ENCODE measurements around the gene MAN2B2. TPM values are rescaled to one million over a fixed set of nuclear protein-coding genes. Genes with fewer than 3 reads are reported as not detected.

The MAN2B2 gene
- total and polyA plus RNA-seq, 2 of the 8 experiments (the other 6 are each of a cell fraction or from before 2014, with no cell fraction given): 3.3 to 4.0 TPM

DNA sequence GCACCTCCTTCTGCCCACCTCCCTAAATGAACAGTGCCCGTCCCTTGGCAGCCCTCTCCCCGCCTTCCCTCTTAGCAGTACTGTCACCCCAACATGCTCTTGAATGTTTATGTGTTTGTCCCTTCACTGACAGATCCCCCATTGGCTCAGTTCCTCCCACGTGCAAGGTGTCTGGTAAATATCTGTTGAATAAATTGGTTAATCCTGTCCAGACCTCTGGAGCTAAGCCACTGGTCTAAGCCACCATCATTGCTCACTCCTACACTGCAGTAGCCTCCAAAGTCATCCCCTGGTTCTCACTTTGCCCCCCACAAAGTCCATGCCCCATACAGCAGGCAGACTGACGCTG is 26.1 kb upstream of the MAN2B2 start:
- Histone ChIP-seq H3K14ac (ENCODE audit: insufficient read length) (no peak overlapping the region), H3K23ac (ENCODE audit: insufficient read length) (no peak overlapping the region), H2AK5ac (ENCODE audit: low read depth, low read length) (no peak overlapping the region), H3K9me3 (ENCODE audit: insufficient read depth in 2 of 2, low read depth in 1 of 2, low read length in 1 of 2) (peaks cover 2 to 4% of the 10 kb centered on the region in 2 experiments; a peak in 2 of 4 replicates), H3K27me3 (replicated peaks in 1 of 4; ENCODE audit: control insufficient read depth in 3 of 4, extremely low read depth in 1 of 4, insufficient read depth in 3 of 4, low read length in 3 of 4) (no peaks in the 10 kb centered on the region; a peak in 2 of 7 replicates), H2BK20ac (ENCODE audit: low read length) (no peak overlapping the region), H3K4me3 (ENCODE audit: extremely low read depth in 1 of 4, insufficient read depth in 2 of 4, low read depth in 3 of 4, low read length in 4 of 4) (no peak overlapping the region), H3K79me2 (ENCODE audit: control insufficient read depth in 1 of 2, insufficient read depth in 2 of 2, low read length in 2 of 2) (no peaks in the 10 kb centered on the region), H3K4me1 (replicated peaks in 1 of 4; ENCODE audit: control insufficient read depth in 3 of 4, insufficient read depth in 4 of 4, low read length in 3 of 4) (no peaks in the 10 kb centered on the region), H3K4ac (replicated peaks; ENCODE audit: insufficient read length, low read depth, low read length) (no peak overlapping the region), H3K36me3 (ENCODE audit: control insufficient read depth in 2 of 4, insufficient read depth in 4 of 4, low read length in 3 of 4) (no peaks in the 10 kb centered on the region), H2BK15ac (ENCODE audit: low read length) (no peak overlapping the region), H3K79me1 (ENCODE audit: low read depth, low read length) (no peaks in the 10 kb centered on the region), H2BK12ac (ENCODE audit: low read depth, low read length) (no peak overlapping the region), H2AFZ (ENCODE audit: low read length) (no peak overlapping the region), H4K91ac (replicated peaks; ENCODE audit: insufficient read length, low read length) (no peak overlapping the region), H4K5ac (ENCODE audit: insufficient read length, low read depth, low read length) (no peak overlapping the region), H4K8ac (ENCODE audit: extremely low read depth, insufficient read depth, low read length) (no peak overlapping the region), H3K56ac (replicated peaks; ENCODE audit: insufficient read length, low read depth, low read length) (no peak overlapping the region), H3K9ac (replicated peaks in 1 of 4; ENCODE audit: extremely low read depth in 1 of 4, low read depth in 3 of 4, low read length in 3 of 4) (no peak overlapping the region), H2BK5ac (ENCODE audit: low read depth, low read length) (no peak overlapping the region), H4K20me1 (replicated peaks in 1 of 2; ENCODE audit: control insufficient read depth in 1 of 2, insufficient read depth in 2 of 2, low read length in 2 of 2) (peaks cover 0 to 3% of the 10 kb centered on the region in 2 experiments), H3K18ac (ENCODE audit: extremely low read depth, low read length) (no peak overlapping the region), H3K4me2 (ENCODE audit: insufficient read depth in 1 of 2, low read depth in 2 of 2, low read length in 2 of 2) (no peak overlapping the region), H3K27ac (ENCODE audit: low read depth, low read length) (no peak overlapping the region), H3K23me2 (ENCODE audit: low read depth, low read length) (no peaks in the 10 kb centered on the region), H2BK120ac (replicated peaks; ENCODE audit: low read depth, low read length) (no peak overlapping the region)
- ChIA-PET CTCF (ENCODE audit: partially characterized antibody) (interaction anchor here (0.7 to 7.3 kb wide), 18 partner anchors 8 to 298 kb away, joined by 3 to 58 read pairs (median 6); no protein-coding TSS in a partner anchor), POLR2A (ENCODE audit: partially characterized antibody) (interaction anchor here (1.2 kb wide), 1 partner anchor 20 kb away, joined by 3 read pairs; no protein-coding TSS in a partner anchor)
- 88% methylated on average over 4 of the region's 4 CpGs; no CpG with 5 or more reads in 1 of the 2 experiments for WGBS, 2 experiments (ENCODE audit: extremely low coverage in 1 of 2, insufficient coverage in 1 of 2, insufficient read length in 1 of 2, insufficient replicate concordance in 2 of 2, low coverage in 1 of 2, low lambda C conversion rate in 2 of 2, missing lambda C conversion rate in 1 of 2)
- DNase-seq (ENCODE audit: low read depth in 1 of 2, low spot score in 2 of 2) (no peak), FAIRE-seq (no peak)
- TF ChIP-seq CREB1 (IDR thresholded peaks at IDR 0.05) (no peak), HDAC6 (IDR thresholded peaks at IDR 0.05; ENCODE audit: low read depth, low read length) (no peak), CBX5 (IDR thresholded peaks at IDR 0.05; ENCODE audit: low read depth, low read length) (no peak), NRF1 (IDR thresholded peaks at IDR 0.05; ENCODE audit: low read depth, low read length) (no peak), POLR2A (IDR thresholded peaks at IDR 0.05; ENCODE audit: control extremely low read depth in 1 of 2, low read depth in 2 of 2, low read length in 2 of 2) (no peak), CHD2 (IDR thresholded peaks at IDR 0.05; ENCODE audit: low read length) (no peak), RFX5 (IDR thresholded peaks at IDR 0.05; ENCODE audit: borderline replicate concordance, low read depth, low read length) (no peak), TAF1 (IDR thresholded peaks at IDR 0.05; ENCODE audit: low read depth, low read length) (no peak), YY1 (IDR thresholded peaks at IDR 0.05; ENCODE audit: low read depth, low read length) (no peak), GTF2F1 (IDR thresholded peaks at IDR 0.05; ENCODE audit: borderline replicate concordance, low read depth, low read length) (no peak), EGR1 (IDR thresholded peaks at IDR 0.05; ENCODE audit: borderline replicate concordance, low read depth, low read length) (no peak), TCF12 (IDR thresholded peaks at IDR 0.05; ENCODE audit: low read depth, low read length) (no peak), FOSL1 (IDR thresholded peaks at IDR 0.05; ENCODE audit: insufficient read depth, low read depth, low read length) (no peak), JUND (IDR thresholded peaks at IDR 0.05; ENCODE audit: low read length) (no peak)
- TF ChIP-seq, protein P1, sequence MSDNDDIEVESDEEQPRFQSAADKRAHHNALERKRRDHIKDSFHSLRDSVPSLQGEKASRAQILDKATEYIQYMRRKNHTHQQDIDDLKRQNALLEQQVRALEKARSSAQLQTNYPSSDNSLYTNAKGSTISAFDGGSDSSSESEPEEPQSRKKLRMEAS (IDR thresholded peaks at IDR 0.05): no peak

All from H1 (cell line).